Skin of body (tissue), 2 donors: ENCODE results near the gene USP31. TPM values are rescaled to one million over a fixed set of nuclear protein-coding genes. Genes with fewer than 3 reads are reported as not detected.

ENCODE experiments used
- DNase-seq: peaks from one replicate; lab custom pipeline; 2025; lab: John Stamatoyannopoulos, UW
- total RNA-seq: library from RNA; depleted of rRNA; stranded (reverse); fragments of >200 nt; gene quantifications from one replicate; pipeline ENCODE4 v1.2.3, GENCODE V29; 2014

USP31 gene
- total RNA-seq, 1 donor from 2014 or later: 18.3 TPM

DNA sequence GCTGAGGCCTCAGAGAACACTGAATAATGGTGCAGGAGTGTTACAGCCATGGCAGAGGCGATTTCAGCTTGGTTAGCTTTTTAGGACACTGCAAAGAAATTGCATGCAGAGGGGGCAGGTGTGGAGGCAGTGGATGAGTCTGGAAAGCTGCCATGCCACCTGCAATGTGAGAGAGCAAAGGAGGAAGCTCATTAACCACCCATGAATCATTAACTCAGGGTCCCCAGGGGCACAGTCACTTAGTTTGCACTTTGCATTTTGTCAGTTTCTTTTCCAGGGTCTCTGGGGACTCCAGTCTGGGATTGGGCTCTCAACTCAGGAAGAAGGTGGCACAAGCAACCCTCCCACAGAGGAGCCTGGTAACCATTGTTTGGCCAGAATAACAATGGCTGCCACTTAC, 132.9 kb downstream of the USP31 start:
- DNase-seq: no peak

DNA sequence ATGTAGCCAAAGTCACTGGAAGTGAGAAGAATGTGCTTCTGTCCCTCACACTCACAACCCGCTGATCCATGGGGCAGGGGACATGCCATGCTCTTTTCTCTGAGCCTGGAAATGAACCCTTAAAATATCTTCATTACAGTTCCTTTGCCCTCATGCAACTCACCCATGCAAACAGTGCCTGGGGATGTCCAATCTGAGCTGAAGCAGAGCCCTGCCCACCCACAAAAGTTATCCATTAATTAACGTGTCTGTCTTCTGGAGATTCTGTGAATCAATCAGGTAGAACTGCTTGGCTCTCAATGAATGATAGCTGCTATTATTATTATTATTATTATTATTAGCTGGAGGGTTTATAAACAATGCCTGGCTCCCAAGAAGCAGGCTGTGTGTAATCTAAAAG, 133.7 kb downstream of the USP31 start:
- DNase-seq: no peak

DNA sequence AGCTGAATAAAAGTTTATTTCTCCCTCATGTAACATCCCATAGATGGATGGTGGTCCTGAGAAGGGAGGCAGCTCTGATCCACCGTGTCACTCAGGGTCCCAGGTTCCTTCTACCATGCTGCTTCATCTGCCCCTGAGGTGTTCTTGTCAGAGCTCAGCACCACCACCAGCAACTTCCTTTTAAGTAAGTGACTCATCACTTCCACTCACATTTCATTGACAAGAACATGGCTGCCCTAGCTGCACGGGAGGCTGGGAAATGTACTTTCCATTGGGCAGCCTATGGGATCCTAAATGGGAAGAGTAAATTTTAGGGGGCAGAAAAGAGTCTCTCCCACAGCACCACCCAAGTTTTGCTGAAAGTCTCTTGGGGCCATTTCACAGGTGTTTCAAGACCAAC, 134.7 kb downstream of the USP31 start:
- DNase-seq: no peak

Other genes starting within 250 kb of the USP31 start
- gene SCNN1G, start 33.3 kb upstream of the USP31 start, total RNA-seq: 1.2 TPM
- gene SCNN1B, start 152.8 kb upstream of the USP31 start, total RNA-seq: 3.7 TPM